ENCODE results near the gene GLRA2.

DNA sequence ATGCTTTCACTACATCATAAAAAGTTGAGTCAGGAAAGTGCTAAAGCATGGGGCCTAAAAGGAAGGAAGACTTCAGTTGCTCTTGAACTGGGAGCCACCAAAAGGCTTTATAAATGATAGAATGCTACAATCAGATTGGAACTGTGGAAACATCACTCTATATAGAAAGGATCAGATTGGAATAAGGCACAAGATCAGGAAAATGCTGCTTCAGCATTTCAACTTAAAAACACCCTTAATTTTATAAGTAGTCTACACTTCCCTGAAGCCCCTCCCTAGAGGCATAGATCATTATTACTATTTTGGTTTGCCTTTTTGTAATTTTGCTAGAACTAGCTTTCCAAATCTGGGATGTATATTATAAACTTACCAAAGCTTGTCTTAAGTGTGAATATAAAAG is 172.8 kb downstream of the GLRA2 start:
- TF ChIP-seq, protein P1, sequence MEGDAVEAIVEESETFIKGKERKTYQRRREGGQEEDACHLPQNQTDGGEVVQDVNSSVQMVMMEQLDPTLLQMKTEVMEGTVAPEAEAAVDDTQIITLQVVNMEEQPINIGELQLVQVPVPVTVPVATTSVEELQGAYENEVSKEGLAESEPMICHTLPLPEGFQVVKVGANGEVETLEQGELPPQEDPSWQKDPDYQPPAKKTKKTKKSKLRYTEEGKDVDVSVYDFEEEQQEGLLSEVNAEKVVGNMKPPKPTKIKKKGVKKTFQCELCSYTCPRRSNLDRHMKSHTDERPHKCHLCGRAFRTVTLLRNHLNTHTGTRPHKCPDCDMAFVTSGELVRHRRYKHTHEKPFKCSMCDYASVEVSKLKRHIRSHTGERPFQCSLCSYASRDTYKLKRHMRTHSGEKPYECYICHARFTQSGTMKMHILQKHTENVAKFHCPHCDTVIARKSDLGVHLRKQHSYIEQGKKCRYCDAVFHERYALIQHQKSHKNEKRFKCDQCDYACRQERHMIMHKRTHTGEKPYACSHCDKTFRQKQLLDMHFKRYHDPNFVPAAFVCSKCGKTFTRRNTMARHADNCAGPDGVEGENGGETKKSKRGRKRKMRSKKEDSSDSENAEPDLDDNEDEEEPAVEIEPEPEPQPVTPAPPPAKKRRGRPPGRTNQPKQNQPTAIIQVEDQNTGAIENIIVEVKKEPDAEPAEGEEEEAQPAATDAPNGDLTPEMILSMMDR (IDR thresholded peaks at IDR 0.05; ENCODE audit: insufficient read depth, low read length, poor library complexity, severe bottlenecking), result no peak
- no peak for TF ChIP-seq EZH2phosphoT487 (conservative IDR thresholded peaks at IDR 0.05; ENCODE audit: low read length)
